Left hindlimb (tissue), 1 donor: ENCODE measurements around the gene ZXDC.

Source experiments
- DNase-seq: peaks from one replicate; pipeline ENCODE4 v3.0.0-alpha.2; 2018

Gene ZXDC

GRCh38 chr3:126488886-126489569, 13.3 kb upstream of the ZXDC start:
- no peak for DNase-seq

DNA sequence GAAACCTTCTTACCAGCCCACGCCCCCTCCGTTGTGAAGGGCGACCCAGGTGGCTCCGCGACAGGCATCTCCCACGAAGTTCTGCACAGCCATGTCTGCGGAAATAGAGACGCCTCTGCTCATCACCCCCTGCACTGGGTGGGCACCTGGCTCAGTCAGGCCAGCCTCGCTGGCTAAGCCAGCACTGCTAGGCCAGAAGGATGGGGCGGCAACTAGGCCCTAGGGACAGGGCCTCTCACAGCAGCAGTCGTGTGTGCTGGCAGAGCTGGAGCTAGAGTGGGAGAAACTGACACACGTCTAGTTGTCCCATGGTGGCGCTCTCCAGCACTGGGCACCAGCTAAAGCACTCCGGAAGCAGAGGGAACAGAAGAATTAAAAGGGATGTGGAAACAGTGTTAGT, 12.5 kb upstream of the ZXDC start:
- no peak for DNase-seq

GRCh38 chr3:126487151-126487771, 11.6 kb upstream of the ZXDC start:
- DNase-seq: no peak

GRCh38 chr3:126486360-126486847, 10.7 kb upstream of the ZXDC start:
- DNase-seq: no peak

DNA sequence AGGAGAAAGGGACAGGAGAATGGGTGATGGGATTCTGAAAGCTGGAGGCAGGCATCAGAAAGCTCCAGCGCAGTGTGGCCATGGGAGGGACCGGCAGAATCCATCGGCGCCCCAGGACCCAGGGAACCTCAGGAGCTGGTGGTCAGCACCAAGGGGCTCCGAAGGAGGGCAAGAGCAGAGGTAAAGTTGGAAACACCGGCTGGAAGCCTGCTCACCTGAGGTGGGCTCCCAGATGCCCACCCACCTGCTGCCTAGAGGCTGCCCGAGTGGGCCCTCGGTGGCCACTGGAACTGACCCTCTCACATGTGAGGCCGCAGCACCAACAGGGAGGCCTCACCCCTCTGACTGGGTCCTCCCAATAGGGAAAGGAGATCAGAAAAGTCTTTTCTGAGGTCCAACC, 10.3 kb upstream of the ZXDC start:
- DNase-seq: no peak

GRCh38 chr3:126485176-126485897, 9.6 kb upstream of the ZXDC start:
- no peak for DNase-seq

GRCh38 chr3:126484662-126485061, 9.0 kb upstream of the ZXDC start:
- DNase-seq: no peak

DNA sequence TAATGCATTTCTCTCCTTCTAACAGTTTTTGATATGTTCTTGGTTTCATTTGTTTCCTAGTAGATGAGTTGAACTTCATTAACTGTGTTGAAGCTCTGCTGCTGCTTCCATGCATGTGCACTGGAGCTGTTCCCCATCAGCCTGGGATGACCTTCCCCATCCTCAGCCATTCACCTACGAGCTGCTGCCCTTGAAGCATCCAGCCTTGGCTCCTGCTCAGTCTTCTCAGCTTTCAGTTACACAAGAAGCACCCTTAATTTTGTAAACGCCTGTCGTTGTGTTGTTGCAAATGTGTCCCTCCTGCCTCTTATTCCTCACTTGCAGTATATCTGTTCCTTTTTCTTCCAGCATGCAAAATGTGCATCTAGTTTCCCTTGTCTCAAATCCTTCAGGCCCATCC, 8.5 kb upstream of the ZXDC start:
- no peak for DNase-seq

GRCh38 chr3:126483321-126483761, 7.7 kb upstream of the ZXDC start:
- peak; percentile 15 for DNase-seq

- no peak for DNase-seq
Measured at GRCh38 chr3:126482503-126483255, 7.0 kb upstream of the ZXDC start.

- peak; percentile 47 for DNase-seq
Measured at GRCh38 chr3:126481808-126482502, 6.3 kb upstream of the ZXDC start.

GRCh38 chr3:126480861-126481260, 5.2 kb upstream of the ZXDC start:
- DNase-seq: peak; percentile 77

DNA sequence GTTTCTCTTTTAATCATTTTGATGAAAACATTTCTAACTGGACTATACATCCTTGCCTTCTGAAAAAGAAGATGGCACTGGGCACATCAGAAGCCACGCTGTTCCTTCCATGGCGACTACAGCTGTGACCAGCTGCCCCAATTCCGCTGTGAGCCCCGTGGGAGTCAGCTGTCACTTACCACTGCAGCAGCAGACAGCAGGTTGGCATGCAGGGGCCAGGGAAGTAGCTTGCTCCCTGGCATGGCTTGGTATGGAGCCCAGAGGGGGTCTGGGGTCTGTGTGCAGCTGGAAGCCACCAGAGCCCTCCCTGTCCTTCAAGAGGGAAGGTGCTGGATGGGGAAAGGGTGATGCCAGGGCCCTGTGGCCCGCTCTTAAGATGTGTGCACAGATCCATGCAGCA, 4.5 kb upstream of the ZXDC start:
- peak; percentile 50 for DNase-seq

GRCh38 chr3:126479642-126480041, 4.0 kb upstream of the ZXDC start:
- DNase-seq: no peak

DNA sequence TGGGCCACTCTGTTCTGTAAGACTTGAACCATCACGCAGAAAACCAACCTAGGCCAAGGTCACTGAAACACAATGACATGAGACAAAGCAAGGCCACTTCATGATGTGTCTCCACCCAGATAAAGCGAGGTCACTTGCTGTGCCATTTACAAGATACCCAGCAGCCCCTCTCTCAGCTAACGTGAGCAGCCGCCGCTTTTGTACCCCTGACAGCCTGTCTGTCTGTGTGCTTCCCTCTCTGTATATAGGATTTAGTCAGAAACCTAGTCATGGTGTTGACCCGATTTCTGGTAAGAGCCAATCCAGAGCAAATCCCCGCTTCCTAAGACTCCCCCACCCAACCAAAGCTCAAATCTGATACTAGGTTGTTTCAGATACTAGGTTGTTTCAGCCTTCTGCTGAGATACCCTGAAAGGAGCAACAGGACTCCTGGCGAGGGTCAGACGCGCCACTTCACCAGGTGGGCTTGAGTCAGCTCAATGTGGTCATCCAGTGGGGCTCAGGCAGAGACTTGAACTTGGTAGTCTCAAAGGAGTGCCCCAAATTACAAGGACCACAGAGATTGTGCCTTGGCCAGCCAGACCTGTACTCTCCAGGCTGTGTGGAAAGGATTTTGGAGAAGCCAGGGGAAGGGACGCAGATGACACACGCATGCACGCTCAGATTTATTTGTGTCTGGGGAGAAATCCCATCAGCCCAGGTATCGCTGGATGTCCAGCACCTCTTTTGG, 3.1 kb upstream of the ZXDC start:
- peak; percentile 12 for DNase-seq

DNA sequence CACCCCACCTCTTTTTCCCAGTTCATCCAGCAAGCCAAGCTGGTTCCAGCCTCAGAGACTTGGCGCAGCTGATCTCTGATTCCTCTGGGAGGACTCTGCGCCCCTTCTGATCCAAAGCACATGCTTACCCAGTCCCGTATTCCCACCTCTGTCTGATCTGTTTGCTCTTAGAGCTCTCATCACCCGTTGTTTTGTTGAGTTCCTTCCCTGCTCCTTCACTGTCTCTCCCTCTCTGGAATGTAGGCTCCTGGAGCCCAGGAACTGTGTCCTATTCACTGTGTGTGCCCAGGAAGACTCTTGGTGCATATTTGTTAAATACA, 1.3 kb upstream of the ZXDC start:
- DNase-seq: peak; percentile 34

GRCh38 chr3:126476166-126477060, 722 bp upstream of the ZXDC start:
- DNase-seq: peak; percentile 71

DNA sequence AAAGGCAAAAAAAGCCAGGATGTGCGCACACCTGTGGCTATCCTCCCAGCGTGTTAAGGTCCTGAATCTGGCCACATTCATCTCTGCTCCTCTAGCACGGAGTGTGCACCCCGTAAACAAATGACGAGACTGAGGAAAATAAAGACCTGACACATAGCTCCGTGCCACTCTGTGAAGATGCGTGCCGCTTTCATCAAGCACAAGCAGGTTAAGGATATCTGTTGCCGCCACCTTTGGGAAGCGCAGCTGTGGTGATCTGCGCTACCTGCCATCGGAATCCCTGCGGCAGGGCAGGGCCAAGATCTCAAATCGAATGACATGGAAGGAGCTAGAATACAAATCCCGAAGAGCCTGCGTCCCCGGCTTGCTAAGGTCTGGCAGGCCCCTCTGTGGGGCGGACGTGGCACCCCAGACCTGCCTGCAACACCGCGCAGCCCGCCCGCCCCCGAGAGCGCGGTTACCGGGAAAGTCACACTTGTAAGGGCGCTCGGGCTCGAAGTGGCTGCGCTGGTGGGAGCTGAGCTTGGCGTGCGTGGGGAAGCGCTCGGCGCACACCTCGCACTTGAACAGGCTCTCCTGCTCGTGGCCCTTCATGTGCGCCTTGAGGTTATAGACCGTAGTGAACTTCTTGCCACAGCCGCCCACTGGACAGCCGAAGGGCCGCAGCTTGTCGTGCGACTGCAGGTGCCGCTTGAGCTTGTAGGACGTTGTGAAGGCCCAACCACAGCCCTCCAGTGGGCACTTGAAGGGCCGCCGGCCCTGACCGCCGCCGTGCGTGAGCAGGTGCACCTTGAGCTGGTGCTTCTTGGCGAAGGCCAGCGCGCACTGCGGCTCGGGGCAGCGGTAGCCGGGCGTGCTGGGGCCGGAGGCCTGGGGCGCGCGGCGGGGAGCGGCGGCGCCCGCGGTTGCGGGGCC, 936 bp downstream of the ZXDC start:
- DNase-seq: peak; percentile 61

- no peak for DNase-seq
Measured at GRCh38 chr3:126473292-126474168, 2.2 kb downstream of the ZXDC start.
